HepG2 (cell line): ENCODE measurements around the gene NCOA1. TPM values are rescaled to one million over a fixed set of nuclear protein-coding genes. Genes with fewer than 3 reads are reported as not detected.

Source experiments
- BCL6 ChIP-seq: IDR thresholded peaks from 2 replicates; pipeline ENCODE4 v1.6.1; 2016; ENCODE audit warnings: missing genetic modification reagents, missing compliant biosample characterization
- CAMTA2 ChIP-seq: sonication (generic); formaldehyde crosslinking; IDR thresholded peaks from 2 replicates; pipeline ENCODE4 v1.4.0; 2020; ENCODE audit warnings: mild to moderate bottlenecking, missing genetic modification reagents, borderline replicate concordance
- CC2D1A ChIP-seq: sonication (generic); formaldehyde crosslinking; IDR thresholded peaks from 2 replicates; pipeline ENCODE4 v1.8.1; 2023; ENCODE audit warnings: mild to moderate bottlenecking, missing genetic modification reagents
- CHCHD3 ChIP-seq: sonication (generic); formaldehyde crosslinking; IDR thresholded peaks from 2 replicates; pipeline ENCODE4 v1.8.0; 2022; ENCODE audit warnings: mild to moderate bottlenecking, missing genetic modification reagents, moderate library complexity
- FIP1L1 ChIP-seq: fragments of 200-400 bp; formaldehyde crosslinking; IDR thresholded peaks from 2 replicates; pipeline ENCODE4 v1.6.1; 2018; ENCODE audit warnings: low read depth, mild to moderate bottlenecking, low read length, moderate library complexity, borderline replicate concordance; ENCODE audit not compliant: insufficient read depth
- FOXO1 ChIP-seq: sonication (generic); formaldehyde crosslinking; IDR thresholded peaks from 2 replicates; pipeline ENCODE4 v1.4.0; 2020; ENCODE audit warnings: missing genetic modification reagents
- HOXA3 ChIP-seq: sonication (generic); formaldehyde crosslinking; IDR thresholded peaks from 2 replicates; pipeline ENCODE4 v1.5.0; 2020; ENCODE audit warnings: missing genetic modification reagents
- MEF2D ChIP-seq: sonication (generic); formaldehyde crosslinking; IDR thresholded peaks from 2 replicates; pipeline ENCODE4 v1.5.1; 2020; ENCODE audit warnings: mild to moderate bottlenecking, missing genetic modification reagents
- NFIC ChIP-seq: IDR thresholded peaks from 2 replicates; pipeline ENCODE4 v1.6.1; 2012; ENCODE audit warnings: mild to moderate bottlenecking, low read length, inconsistent platforms
- RBFOX2 ChIP-seq: fragments of 200-400 bp; formaldehyde crosslinking; IDR thresholded peaks from 2 replicates; pipeline ENCODE4 v1.6.1; 2017; ENCODE audit warnings: low read depth, mild to moderate bottlenecking, low read length
- SNAPC4 ChIP-seq: sonication (generic); formaldehyde crosslinking; IDR thresholded peaks from 2 replicates; pipeline ENCODE4 v1.4.0; 2020; ENCODE audit warnings: mild to moderate bottlenecking, missing genetic modification reagents
- TBX3 ChIP-seq: fragments of 450-650 bp; IDR thresholded peaks from 2 replicates; pipeline ENCODE4 v1.6.1; 2017; ENCODE audit warnings: antibody characterized with exemption, mild to moderate bottlenecking, inconsistent platforms, borderline replicate concordance
- TSC22D2 ChIP-seq: sonication (generic); formaldehyde crosslinking; IDR thresholded peaks from 2 replicates; pipeline ENCODE4 v1.5.1; 2020; ENCODE audit warnings: missing genetic modification reagents, mild to moderate bottlenecking, borderline replicate concordance
- ZNF205 ChIP-seq: IDR thresholded peaks from 2 replicates; pipeline ENCODE4 v1.6.1; 2018; ENCODE audit warnings: missing biosample characterization, missing genetic modification reagents
- ZNF574 ChIP-seq: sonication (generic); formaldehyde crosslinking; IDR thresholded peaks from 2 replicates; pipeline ENCODE4 v1.4.0; 2020; ENCODE audit warnings: missing genetic modification reagents
- ZNF749 ChIP-seq: sonication (generic); formaldehyde crosslinking; IDR thresholded peaks from 2 replicates; pipeline ENCODE4 v1.8.0; 2022; ENCODE audit warnings: mild to moderate bottlenecking, missing genetic modification reagents, moderate library complexity, borderline replicate concordance
- ZNF75D ChIP-seq: sonication (generic); formaldehyde crosslinking; IDR thresholded peaks from 2 replicates; pipeline ENCODE4 v1.8.1; 2023; ENCODE audit warnings: missing genetic modification reagents, mild to moderate bottlenecking, borderline replicate concordance
- ZNF761 ChIP-seq: sonication (generic); formaldehyde crosslinking; conservative IDR thresholded peaks from 2 replicates; pipeline ENCODE4 v1.4.0; 2020; ENCODE audit warnings: mild to moderate bottlenecking, missing genetic modification reagents
- ZNF777 ChIP-seq: sonication (generic); formaldehyde crosslinking; IDR thresholded peaks from 2 replicates; pipeline ENCODE4 v1.4.0; 2020; ENCODE audit warnings: missing genetic modification reagents
- polyA plus RNA-seq, 8 experiments: library from polyadenylated mRNA; depleted of rRNA in 3 of 8; stranded (reverse) in 7 of 8; unstranded in 1 of 8; fragments of >200 nt; fragmentation: Illumina TruSeq in 4 of 8; extraction: Trizol in 4 of 8; gene quantifications; 2 replicates each; pipeline versions ENCODE4 v1.2.1 to v1.2.3, GENCODE V29; 2011 to 2016; ENCODE audit warnings: low read depth in 4 of 8, missing spikeins in 1 of 8, mixed read lengths in 1 of 8; ENCODE audit not compliant: insufficient read depth in 1 of 8
- total RNA-seq, 5 experiments: library from RNA; depleted of rRNA; stranded (reverse); fragments of >200 nt; fragmentation: Illumina TruSeq; extraction: Trizol; gene quantifications; 2 replicates each; pipeline ENCODE4 v1.2.3, GENCODE V29; 2016; ENCODE audit warnings: low read depth in 1 of 5
- TF ChIP-seq, protein P1 (sequence below): sonication (generic); formaldehyde crosslinking; IDR thresholded peaks from 2 replicates; pipeline ENCODE4 v1.5.0; 2020; ENCODE audit warnings: mild to moderate bottlenecking, missing genetic modification reagents

The NCOA1 gene
- total and polyA plus RNA-seq, 2 of the 13 experiments (the other 11 are each of a cell fraction or from before 2014, with no cell fraction given), result 10.0 to 10.4 TPM

- TF ChIP-seq FIP1L1, result no peak
- TF ChIP-seq CAMTA2, result no peak
- TF ChIP-seq SNAPC4 (CRISPR knock-in tag), result no peak
- no peak for TF ChIP-seq TBX3
- 0 out of 2 replicates have a peak, but pooled peaks have one; percentile 25 for TF ChIP-seq MEF2D (CRISPR knock-in tag)
- peak; percentile 26; the same call in 1 of the 2 replicates for TF ChIP-seq ZNF749 (CRISPR knock-in tag)
- 0 out of 2 replicates have a peak, but pooled peaks have one; percentile 19 for TF ChIP-seq FOXO1 (CRISPR knock-in tag)
- TF ChIP-seq ZNF761, result no peak
- no peak for TF ChIP-seq HOXA3 (CRISPR knock-in tag)
- TF ChIP-seq ZNF777 (CRISPR knock-in tag), result peak; percentile 76
- no peak for TF ChIP-seq CC2D1A (CRISPR knock-in tag)
- TF ChIP-seq, protein P1, sequence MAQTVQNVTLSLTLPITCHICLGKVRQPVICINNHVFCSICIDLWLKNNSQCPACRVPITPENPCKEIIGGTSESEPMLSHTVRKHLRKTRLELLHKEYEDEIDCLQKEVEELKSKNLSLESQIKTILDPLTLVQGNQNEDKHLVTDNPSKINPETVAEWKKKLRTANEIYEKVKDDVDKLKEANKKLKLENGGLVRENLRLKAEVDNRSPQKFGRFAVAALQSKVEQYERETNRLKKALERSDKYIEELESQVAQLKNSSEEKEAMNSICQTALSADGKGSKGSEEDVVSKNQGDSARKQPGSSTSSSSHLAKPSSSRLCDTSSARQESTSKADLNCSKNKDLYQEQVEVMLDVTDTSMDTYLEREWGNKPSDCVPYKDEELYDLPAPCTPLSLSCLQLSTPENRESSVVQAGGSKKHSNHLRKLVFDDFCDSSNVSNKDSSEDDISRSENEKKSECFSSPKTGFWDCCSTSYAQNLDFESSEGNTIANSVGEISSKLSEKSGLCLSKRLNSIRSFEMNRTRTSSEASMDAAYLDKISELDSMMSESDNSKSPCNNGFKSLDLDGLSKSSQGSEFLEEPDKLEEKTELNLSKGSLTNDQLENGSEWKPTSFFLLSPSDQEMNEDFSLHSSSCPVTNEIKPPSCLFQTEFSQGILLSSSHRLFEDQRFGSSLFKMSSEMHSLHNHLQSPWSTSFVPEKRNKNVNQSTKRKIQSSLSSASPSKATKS (CRISPR knock-in tag), result no peak
- TF ChIP-seq ZNF75D (CRISPR knock-in tag), result no peak
- TF ChIP-seq NFIC, result no peak
- no peak for TF ChIP-seq CHCHD3 (CRISPR knock-in tag)
- TF ChIP-seq ZNF205 (CRISPR knock-in tag), result no peak
- TF ChIP-seq BCL6 (CRISPR knock-in tag), result 0 out of 2 replicates have a peak, but pooled peaks have one; percentile 19
- peak; percentile 54 for TF ChIP-seq RBFOX2
- peak; percentile 43 for TF ChIP-seq ZNF574
- no peak for TF ChIP-seq TSC22D2
Measured at GRCh38 chr2:24490690-24491541, at the start of gene NCOA1 (continued).
